Ovary (tissue), 9 donors: ENCODE results near the gene EDAR. TPM values are rescaled to one million over a fixed set of nuclear protein-coding genes. Genes with fewer than 3 reads are reported as not detected.

Experiments
- DNase-seq, 5 donors: peaks; one replicate each; pipeline ENCODE4 v3.0.0-alpha.2; 2019 to 2020
- H3K27ac ChIP-seq, 2 donors: fragments of 200-600 bp; one replicate each; pipeline versions ENCODE4 v1.5.1 to v1.8.0; 2019 to 2022
- H3K27me3 ChIP-seq: fragments of 200-600 bp; one replicate; pipeline ENCODE4 v1.8.0; 2022
- H3K36me3 ChIP-seq: fragments of 200-600 bp; sonication (generic); one replicate; pipeline ENCODE4 v1.5.1; 2019
- H3K4me1 ChIP-seq: one replicate; pipeline ENCODE4 v1.8.1; 2013; ENCODE audit warnings: mild to moderate bottlenecking, moderate library complexity; ENCODE audit not compliant: insufficient read depth
- H3K4me3 ChIP-seq: fragments of 200-600 bp; sonication (generic); one replicate; pipeline ENCODE4 v1.5.1; 2017
- H3K9me3 ChIP-seq, 2 donors: fragments of 200-600 bp in 1 of 2; sonication (generic) in 1 of 2; one replicate each; pipeline versions ENCODE4 v1.5.1 to v1.8.1; 2013 to 2019; ENCODE audit warnings: mild to moderate bottlenecking in 1 of 2, moderate library complexity in 1 of 2
- CTCF ChIP-seq, 3 donors: fragments of 450-650 bp in 2 of 3; fragments of 200-600 bp in 1 of 3; IDR thresholded peaks; one replicate each; pipeline versions ENCODE4 v1.5.1 to v1.8.0; 2016 to 2022; ENCODE audit warnings: antibody characterized with exemption in 3 of 3, mild to moderate bottlenecking in 1 of 3
- EP300 ChIP-seq: sonication (generic); formaldehyde crosslinking; IDR thresholded peaks from one replicate; pipeline ENCODE4 v1.6.1; 2017; ENCODE audit warnings: antibody characterized with exemption
- POLR2A ChIP-seq: fragments of 450-650 bp; IDR thresholded peaks from one replicate; pipeline ENCODE4 v1.6.1; 2017; ENCODE audit warnings: antibody characterized with exemption, mild to moderate bottlenecking, moderate library complexity
- WGBS, 3 donors: extraction: QIAGEN DNeasy Blood & Tissue Kit in 1 of 3; methylation state at CpG; one replicate each; pipeline versions ENCODE4 v1.1.5 to v1.1.7; 2013 to 2017; 5-methylcytosine and 5-hydroxymethylcytosine counted together
- intact Hi-C, 4 donors: fragments of 100-400 bp; cut with DNase I; formaldehyde crosslinking; loops; one replicate each; pipeline versions ENCODE4 v1.11.0 to v1.15.1; 2022 to 2023
- polyA plus RNA-seq, 2 donors: library from polyadenylated mRNA; stranded (reverse); fragments of 200-250 nt in 1 of 2; fragments of 350-450 nt in 1 of 2; fragmentation: Illumina TruSeq in 1 of 2; extraction: RNeasy Lipid Tissue Mini Kit (QIAGEN cat#74804) in 1 of 2; gene quantifications; one replicate each; pipeline ENCODE4 v1.2.3, GENCODE V29; 2013 to 2014
- total RNA-seq, 7 donors: library from RNA; depleted of rRNA in 2 of 7; stranded (reverse); fragments of >200 nt in 2 of 7; fragmentation: NEBNext Ultra II Directional in 3 of 7; extraction: Animal tissue kit (Norgen Biotek cat#: 25700) in 3 of 7; gene quantifications; one replicate each; pipeline versions ENCODE4 v1.1.0 to v1.2.4, GENCODE V29; 2016 to 2023
- donor health status: DM: no; HTN: no; CAD: no; lungs with moderate emphysema.
- donor health status: DM: no; HTN: no; CAD: no.
- donor health status: Bipolar disorder and iron deficiency.
- donor health status: DM: yes; HTN: yes; CAD: no.
- donor health status: DM: no; HTN: no; CAD: no.
- donor health status: DM: yes; HTN: yes; CAD: no.

The EDAR gene
- total and polyA plus RNA-seq, 9 donors, result 0.11 to 0.13 (median 0.11) TPM; not detected in 6

DNA sequence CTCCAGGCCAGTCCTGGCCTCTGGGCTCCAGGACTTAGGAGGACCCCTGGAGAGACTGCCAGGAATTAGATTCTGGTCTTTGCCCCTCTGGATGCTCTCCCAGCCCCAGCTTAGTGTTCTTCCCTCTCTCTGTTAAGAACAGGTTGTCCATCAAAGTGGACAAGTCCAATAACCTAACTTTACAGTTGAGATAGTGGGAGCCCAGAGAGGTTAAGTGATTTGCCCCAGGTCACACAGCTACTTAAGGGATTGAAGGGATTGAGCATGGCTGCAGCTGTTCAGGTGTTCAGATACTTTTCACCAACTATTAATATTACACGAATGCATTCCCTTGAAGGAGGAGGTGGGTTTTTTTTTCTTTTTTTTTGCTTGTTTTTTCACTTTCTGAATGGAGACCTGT is 57.6 kb downstream of the EDAR start:
- TF ChIP-seq EP300 (no peak), CTCF (IDR thresholded peaks at IDR 0.05) (no peak), POLR2A (no peak)
- Histone ChIP-seq H3K4me1 (no peaks in the 10 kb centered on the region), H3K9me3 (no peaks in the 10 kb centered on the region), H3K4me3 (no peak overlapping the region), H3K27me3 (no peaks in the 10 kb centered on the region), H3K27ac (no peak overlapping the region), H3K36me3 (no peaks in the 10 kb centered on the region)
- DNase-seq, result no peak
- intact Hi-C loops, result no loop called here
- 90 to 95% (median 94%) methylated on average over 1 of the region's 1 CpG for WGBS, 3 donors

- H3K36me3 ChIP-seq, result no peaks in the 10 kb centered on the region
- no peak for DNase-seq
- WGBS, 3 donors, result 90 to 92% (median 91%) methylated on average over 17 of the region's 17 CpGs
- H3K27ac ChIP-seq, result no peak overlapping the region
- H3K27me3 ChIP-seq, result no peaks in the 10 kb centered on the region
- H3K9me3 ChIP-seq, result no peaks in the 10 kb centered on the region
- no peak overlapping the region for H3K4me3 ChIP-seq
- H3K4me1 ChIP-seq, result no peaks in the 10 kb centered on the region
- intact Hi-C loops, result no loop called here
- TF ChIP-seq EP300 (no peak), CTCF (IDR thresholded peaks at IDR 0.05) (no peak), POLR2A (no peak)
These were observed 59.1 kb downstream of the EDAR start for GRCh38 chr2:108929807-108930425.

- Histone ChIP-seq H3K36me3 (no peaks in the 10 kb centered on the region), H3K27me3 (no peaks in the 10 kb centered on the region), H3K27ac (no peak overlapping the region), H3K9me3 (no peaks in the 10 kb centered on the region), H3K4me3 (no peak overlapping the region), H3K4me1 (no peaks in the 10 kb centered on the region)
- intact Hi-C loops, result no loop called here
- no peak for DNase-seq
- 84 to 90% (median 87%) methylated on average over 17 of the region's 17 CpGs for WGBS, 3 donors
- TF ChIP-seq CTCF (IDR thresholded peaks at IDR 0.05) (no peak), POLR2A (no peak), EP300 (no peak)
These were observed 60.2 kb downstream of the EDAR start for GRCh38 chr2:108928660-108929377.

DNA sequence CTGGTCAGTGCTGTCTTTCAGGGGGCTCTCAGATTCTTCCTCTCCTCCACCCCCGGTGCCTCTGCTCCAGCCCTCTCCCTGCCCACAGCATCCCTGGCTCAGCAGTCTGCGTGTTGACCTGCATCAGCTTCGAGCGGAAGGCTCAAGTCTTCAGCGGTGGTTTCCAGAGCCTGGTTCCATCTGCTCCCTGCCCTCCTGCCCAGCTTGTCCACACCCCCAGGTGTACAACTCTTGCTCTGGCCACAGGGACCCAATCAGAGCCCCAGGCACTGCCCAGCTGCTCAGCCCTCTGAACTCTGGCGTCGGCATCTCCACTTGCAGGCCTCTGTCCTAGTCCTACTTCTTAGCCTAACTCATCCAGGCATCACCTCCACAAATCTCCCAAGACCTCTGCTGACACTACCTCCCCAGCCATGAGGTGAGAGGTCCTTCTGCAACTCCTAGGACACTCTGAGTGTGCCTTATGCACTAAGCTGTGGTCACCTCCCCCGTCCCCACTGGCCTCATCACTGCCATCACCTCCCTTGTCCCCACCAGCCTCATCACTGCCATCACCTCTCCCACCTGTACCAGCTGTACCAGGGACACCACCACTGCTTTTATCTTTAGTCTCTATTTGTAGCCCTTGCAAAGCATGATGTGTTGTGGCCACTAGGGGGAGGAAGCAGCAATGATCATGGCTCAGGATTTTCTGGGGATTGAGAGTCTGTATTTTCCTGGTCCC is 60.9 kb downstream of the EDAR start:
- no peaks in the 10 kb centered on the region for H3K27me3 ChIP-seq
- intact Hi-C loops, result no loop called here

More for the DNA sequence above, 60.9 kb downstream of the EDAR start:
- Histone ChIP-seq H3K4me3 (no peak overlapping the region), H3K9me3 (no peaks in the 10 kb centered on the region), H3K27ac (no peak overlapping the region), H3K4me1 (no peaks in the 10 kb centered on the region), H3K36me3 (no peaks in the 10 kb centered on the region)
- 79 to 86% (median 81%) methylated on average over 8 of the region's 8 CpGs for WGBS, 3 donors
- no peak for DNase-seq
- TF ChIP-seq CTCF (IDR thresholded peaks at IDR 0.05) (no peak), POLR2A (no peak), EP300 (no peak)
